ENCODE measurements around the gene B4GALNT4. TPM values are rescaled to one million over a fixed set of nuclear protein-coding genes. Genes with fewer than 3 reads are reported as not detected.
"Not testable (repeated sequence)": the region's sequence is repeated elsewhere in the genome, so short reads cannot be mapped to it uniquely, and the experiment has no call there.

Gene B4GALNT4
- total RNA-seq, 4 donors from 2014 or later = 7.1 to 22.2 (median 14.1) TPM

DNA sequence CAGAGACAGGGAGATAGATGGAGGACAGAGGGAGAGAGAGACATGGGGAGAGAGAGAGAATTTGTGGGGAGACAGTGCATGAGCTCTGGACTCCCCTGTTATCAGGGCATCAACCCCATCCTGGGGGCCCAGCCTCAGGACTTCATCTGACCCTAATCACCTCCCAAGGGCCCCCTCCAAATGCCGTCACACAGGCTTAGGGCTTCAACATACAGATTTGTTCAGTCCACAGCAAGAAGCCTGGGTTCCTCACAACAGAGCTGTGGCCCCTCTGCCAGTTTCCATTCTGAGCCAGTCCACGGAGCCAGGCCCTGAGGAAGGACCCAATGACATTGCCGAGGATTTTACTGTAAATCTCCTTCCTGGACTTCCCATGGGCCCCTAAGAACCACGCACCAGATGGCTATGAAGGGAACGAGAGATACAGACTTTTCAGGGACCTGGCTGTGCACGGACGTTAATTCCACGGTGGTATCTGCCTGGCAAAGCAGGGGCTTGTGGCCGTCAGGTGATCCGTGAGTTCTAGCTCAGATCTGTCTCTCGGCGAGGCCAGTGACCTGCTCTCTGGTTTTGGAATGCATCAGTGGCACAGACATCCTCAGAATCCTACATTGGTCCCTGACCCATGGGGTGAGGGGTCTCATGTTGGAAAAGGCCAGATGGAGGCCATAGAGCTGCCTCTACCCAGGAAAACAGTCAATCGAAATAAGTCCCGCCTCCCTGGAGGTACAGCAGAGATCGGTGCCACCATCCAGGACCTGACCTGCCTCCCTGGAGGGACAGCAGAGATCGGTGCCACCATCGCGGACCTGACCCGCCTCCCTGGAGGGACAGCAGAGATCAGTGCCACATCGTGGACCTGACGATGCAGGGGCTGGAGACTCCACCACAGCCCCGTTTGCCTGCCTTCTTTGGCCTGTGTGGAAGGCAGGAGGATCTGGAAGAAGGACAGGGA lies 8.7 kb upstream of the B4GALNT4 start:
- Histone ChIP-seq H3K9me3 (peaks cover 0 to 17% (median 0%) of the 10 kb centered on the region in 4 donors), H3K27me3 (peaks cover 0 to 30% of the 10 kb centered on the region in 2 donors), H3K27ac (no peak overlapping the region), H3K36me3 (no peaks in the 10 kb centered on the region), H3K4me1 (peaks cover 0 to 3% (median 2%) of the 10 kb centered on the region in 4 donors), H3K4me3 (no peak overlapping the region)
- no peak for TF ChIP-seq CTCF (IDR thresholded peaks at IDR 0.05)
- WGBS, 2 donors = 85 to 86% methylated on average over 22 of the region's 22 CpGs
- DNase-seq (ENCODE audit: low spot score in 2 of 2) = no peak

DNA sequence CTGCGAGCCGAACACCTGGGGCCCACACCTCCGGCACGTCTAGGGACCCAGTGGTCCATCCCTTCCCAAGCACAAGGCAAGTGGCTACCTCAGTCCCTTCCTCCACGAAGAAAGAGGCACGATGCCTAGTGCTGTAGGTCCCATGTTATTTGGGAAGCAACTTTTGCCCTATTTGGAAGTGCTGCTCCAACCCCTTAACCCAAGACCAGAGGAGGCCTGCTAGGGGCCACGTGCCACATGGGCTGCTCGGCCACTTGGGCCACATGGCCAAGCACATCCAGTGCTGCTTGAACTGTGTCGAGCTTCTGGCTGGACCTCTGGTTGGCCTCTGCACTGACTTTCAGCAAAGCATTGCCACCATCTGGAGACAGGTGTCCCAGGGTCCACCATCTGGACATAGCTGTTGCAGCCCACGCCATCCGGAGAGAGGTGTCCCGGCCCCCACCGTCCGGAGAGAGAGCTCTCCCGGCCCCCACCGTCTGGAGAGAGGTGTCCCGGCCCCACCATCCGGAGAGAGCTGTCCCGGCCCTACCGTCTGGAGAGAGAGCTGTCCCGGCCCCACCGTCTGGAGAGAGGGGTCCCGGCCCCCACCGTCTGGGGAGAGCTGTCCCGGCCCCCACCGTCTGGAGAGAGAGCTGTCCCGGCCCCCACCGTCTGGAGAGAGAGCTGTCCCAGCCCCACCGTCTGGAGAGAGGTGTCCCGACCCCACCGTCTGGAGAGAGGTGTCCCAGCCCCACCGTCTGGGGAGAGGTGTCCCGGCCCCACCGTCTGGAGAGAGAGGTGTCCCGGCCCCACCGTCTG lies 6.5 kb upstream of the B4GALNT4 start:
- Histone ChIP-seq H3K4me3 (no peak overlapping the region), H3K36me3 (no peaks in the 10 kb centered on the region), H3K4me1 (no peaks in the 10 kb centered on the region), H3K9me3 (peaks cover 0 to 17% (median 0%) of the 10 kb centered on the region in 4 donors), H3K27ac (no peak overlapping the region), H3K27me3 (peaks cover 0 to 51% of the 10 kb centered on the region in 2 donors)
- 71 to 85% methylated on average over 10 to 27 of the region's 36 CpGs for WGBS, 2 donors
- no peak for DNase-seq (ENCODE audit: low spot score in 2 of 2)
- TF ChIP-seq EP300 (IDR thresholded peaks at IDR 0.05) (no peak), POLR2A (IDR thresholded peaks at IDR 0.05) (no peak), CTCF (IDR thresholded peaks at IDR 0.05) (no peak)

DNA sequence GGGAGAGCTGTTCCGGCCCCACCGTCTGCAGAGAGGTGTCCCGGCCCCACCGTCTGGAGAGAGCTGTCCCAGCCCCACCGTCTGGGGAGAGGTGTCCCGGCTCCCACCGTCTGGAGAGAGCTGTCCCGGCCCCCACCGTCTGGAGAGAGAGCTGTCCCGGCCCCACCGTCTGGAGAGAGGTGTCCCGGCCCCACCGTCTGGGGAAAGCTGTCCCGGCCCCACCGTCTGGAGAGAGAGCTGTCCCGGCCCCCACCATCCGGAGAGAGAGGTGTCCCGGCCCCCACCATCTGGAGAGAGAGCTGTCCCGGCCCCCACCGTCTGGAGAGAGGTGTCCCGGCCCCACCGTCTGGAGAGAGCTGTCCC lies 5.9 kb upstream of the B4GALNT4 start:
- Histone ChIP-seq H3K27me3 (peaks cover 0 to 57% of the 10 kb centered on the region in 2 donors), H3K9me3 (peaks cover 0 to 17% (median 0%) of the 10 kb centered on the region in 4 donors)
- not testable (repeated sequence) for H3K4me3 ChIP-seq; H3K4me1 ChIP-seq; H3K36me3 ChIP-seq; H3K27ac ChIP-seq; DNase-seq (ENCODE audit: low spot score in 2 of 2)
- 73% methylated on average over 14 of the region's 22 CpGs; no CpG with 5 or more reads in 1 of the 2 donors for WGBS, 2 donors

- Histone ChIP-seq H3K27ac (no peak overlapping the region), H3K36me3 (no peaks in the 10 kb centered on the region), H3K4me1 (peaks cover 0 to 11% (median 8%) of the 10 kb centered on the region in 4 donors), H3K27me3 (peaks cover 0 to 60% of the 10 kb centered on the region in 2 donors), H3K4me3 (no peak overlapping the region), H3K9me3 (peaks cover 0 to 17% (median 0%) of the 10 kb centered on the region in 4 donors)
- 58 to 74% methylated on average over 19 to 24 of the region's 24 CpGs for WGBS, 2 donors
- TF ChIP-seq POLR2A (IDR thresholded peaks at IDR 0.05) (no peak), CTCF (IDR thresholded peaks at IDR 0.05) (peak in 2 of 5 experiments; percentile 8 to 13)
- no peak for DNase-seq (ENCODE audit: low spot score in 2 of 2)
Measured at GRCh38 chr11:363948-364761, 5.1 kb upstream of the B4GALNT4 start.

- Histone ChIP-seq H3K4me1 (peaks cover 0 to 13% (median 8%) of the 10 kb centered on the region in 4 donors), H3K36me3 (no peaks in the 10 kb centered on the region), H3K27ac (no peak overlapping the region), H3K27me3 (peaks cover 0 to 58% of the 10 kb centered on the region in 2 donors), H3K9me3 (peaks cover 0 to 15% (median 0%) of the 10 kb centered on the region in 4 donors), H3K4me3 (no peak overlapping the region)
- WGBS, 2 donors = 81 to 88% methylated on average over 22 of the region's 22 CpGs
- no peak for DNase-seq (ENCODE audit: low spot score in 2 of 2)
- no peak for TF ChIP-seq EP300 (IDR thresholded peaks at IDR 0.05)
- no peak for TF ChIP-seq POLR2A (IDR thresholded peaks at IDR 0.05)
- no peak for TF ChIP-seq CTCF (IDR thresholded peaks at IDR 0.05)
Measured at GRCh38 chr11:364991-365725, 4.1 kb upstream of the B4GALNT4 start.

All from tibial nerve (tissue), 4 donors.